ENCODE measurements around the gene PHEX.

GRCh38 chrX:22097012-22097694, 65.0 kb downstream of the PHEX start:
- TF ChIP-seq, protein P1, sequence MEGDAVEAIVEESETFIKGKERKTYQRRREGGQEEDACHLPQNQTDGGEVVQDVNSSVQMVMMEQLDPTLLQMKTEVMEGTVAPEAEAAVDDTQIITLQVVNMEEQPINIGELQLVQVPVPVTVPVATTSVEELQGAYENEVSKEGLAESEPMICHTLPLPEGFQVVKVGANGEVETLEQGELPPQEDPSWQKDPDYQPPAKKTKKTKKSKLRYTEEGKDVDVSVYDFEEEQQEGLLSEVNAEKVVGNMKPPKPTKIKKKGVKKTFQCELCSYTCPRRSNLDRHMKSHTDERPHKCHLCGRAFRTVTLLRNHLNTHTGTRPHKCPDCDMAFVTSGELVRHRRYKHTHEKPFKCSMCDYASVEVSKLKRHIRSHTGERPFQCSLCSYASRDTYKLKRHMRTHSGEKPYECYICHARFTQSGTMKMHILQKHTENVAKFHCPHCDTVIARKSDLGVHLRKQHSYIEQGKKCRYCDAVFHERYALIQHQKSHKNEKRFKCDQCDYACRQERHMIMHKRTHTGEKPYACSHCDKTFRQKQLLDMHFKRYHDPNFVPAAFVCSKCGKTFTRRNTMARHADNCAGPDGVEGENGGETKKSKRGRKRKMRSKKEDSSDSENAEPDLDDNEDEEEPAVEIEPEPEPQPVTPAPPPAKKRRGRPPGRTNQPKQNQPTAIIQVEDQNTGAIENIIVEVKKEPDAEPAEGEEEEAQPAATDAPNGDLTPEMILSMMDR (IDR thresholded peaks at IDR 0.05) = no peak
- TF ChIP-seq POLR2A (IDR thresholded peaks at IDR 0.05) = no peak

All from adrenal gland (tissue), 5 donors.